GM12892 (cell line): ENCODE results near the gene RSU1.

Experiments
- POLR2A ChIP-seq: IDR thresholded peaks from 2 replicates; pipeline ENCODE4 v1.6.1; 2011; ENCODE audit warnings: low read depth, low read length, control low read depth
- POLR2AphosphoS5 ChIP-seq: IDR thresholded peaks from 2 replicates; pipeline ENCODE4 v1.6.1; 2011; ENCODE audit warnings: low read depth, low read length, control low read depth

DNA sequence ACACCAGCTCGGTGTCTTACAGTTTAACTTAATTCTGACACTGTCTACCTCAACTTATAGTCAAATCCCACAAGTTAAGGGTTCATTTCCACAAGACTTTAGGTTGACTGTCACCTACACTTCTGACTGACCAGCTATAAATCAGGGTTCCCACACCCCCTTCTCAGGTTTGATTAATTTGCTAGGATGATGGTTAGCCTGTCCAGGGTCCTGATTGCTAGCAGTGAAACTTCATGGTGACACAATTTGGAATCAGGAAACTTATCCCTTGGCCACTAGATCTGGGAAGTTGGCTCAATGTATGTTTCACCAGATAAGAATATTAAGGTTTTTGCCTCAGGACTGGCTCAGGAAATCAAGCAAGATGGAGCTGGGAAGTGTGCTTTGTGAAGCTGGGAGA lies 2.8 kb upstream of the RSU1 start:
- TF ChIP-seq POLR2A (no peak), POLR2AphosphoS5 (no peak)
